Measurements from ENCODE around the gene LDB2.

The LDB2 gene

GRCh38 chr4:16868674-16869073 lies 29.8 kb downstream of the LDB2 start:
- Histone ChIP-seq H3K27ac (ENCODE audit: low read length) (no peak overlapping the region), H3K79me2 (ENCODE audit: low read length) (no peaks in the 10 kb centered on the region), H3F3A (ENCODE audit: insufficient read depth, low read length) (no peaks in the 10 kb centered on the region), H3K4me1 (ENCODE audit: low read length) (no peaks in the 10 kb centered on the region), H3K9ac (ENCODE audit: low read length) (no peak overlapping the region), H3K4me2 (ENCODE audit: low read depth, low read length) (no peak overlapping the region), H2AFZ (ENCODE audit: low read length) (no peak overlapping the region), H3K27me3 (replicated peaks; ENCODE audit: insufficient read depth, low read length) (no peaks in the 10 kb centered on the region), H3K36me3 (replicated peaks; ENCODE audit: insufficient read depth, low read length) (no peaks in the 10 kb centered on the region), H3K4me3 (ENCODE audit: low read length) (no peak overlapping the region), H3K9me3 (replicated peaks; ENCODE audit: insufficient read depth, low read length) (no peaks in the 10 kb centered on the region), H3K9me2 (replicated peaks; ENCODE audit: insufficient read depth, low read length) (no peaks in the 10 kb centered on the region), H4K20me1 (ENCODE audit: insufficient read depth, low read length) (no peaks in the 10 kb centered on the region)
- DNase-seq, result no peak
- TF ChIP-seq CTCF (IDR thresholded peaks at IDR 0.05; ENCODE audit: low read length) (no peak), EZH2 (optimal IDR thresholded peaks at IDR 0.05; ENCODE audit: low read depth, low read length) (no peak), EZH2phosphoT487 (IDR thresholded peaks at IDR 0.05; ENCODE audit: low read length) (no peak)

- Histone ChIP-seq H3K27ac (ENCODE audit: low read length) (no peak overlapping the region), H3F3A (ENCODE audit: insufficient read depth, low read length) (no peaks in the 10 kb centered on the region), H2AFZ (ENCODE audit: low read length) (no peak overlapping the region), H4K20me1 (ENCODE audit: insufficient read depth, low read length) (no peaks in the 10 kb centered on the region), H3K4me3 (ENCODE audit: low read length) (no peak overlapping the region), H3K9me3 (replicated peaks; ENCODE audit: insufficient read depth, low read length) (no peaks in the 10 kb centered on the region), H3K9me2 (replicated peaks; ENCODE audit: insufficient read depth, low read length) (no peaks in the 10 kb centered on the region), H3K9ac (ENCODE audit: low read length) (no peak overlapping the region), H3K27me3 (replicated peaks; ENCODE audit: insufficient read depth, low read length) (no peaks in the 10 kb centered on the region), H3K79me2 (ENCODE audit: low read length) (no peaks in the 10 kb centered on the region), H3K4me1 (ENCODE audit: low read length) (no peaks in the 10 kb centered on the region), H3K4me2 (ENCODE audit: low read depth, low read length) (no peak overlapping the region), H3K36me3 (replicated peaks; ENCODE audit: insufficient read depth, low read length) (no peaks in the 10 kb centered on the region)
- TF ChIP-seq EZH2phosphoT487 (IDR thresholded peaks at IDR 0.05; ENCODE audit: low read length), result no peak
- TF ChIP-seq EZH2 (optimal IDR thresholded peaks at IDR 0.05; ENCODE audit: low read depth, low read length), result no peak
- TF ChIP-seq CTCF (IDR thresholded peaks at IDR 0.05; ENCODE audit: low read length), result no peak
- DNase-seq, result no peak
Observed at GRCh38 chr4:16867827-16868226, 30.6 kb downstream of the LDB2 start.

GRCh38 chr4:16866974-16867373 lies 31.5 kb downstream of the LDB2 start:
- Histone ChIP-seq H3K27me3 (replicated peaks; ENCODE audit: insufficient read depth, low read length) (no peaks in the 10 kb centered on the region), H2AFZ (ENCODE audit: low read length) (no peak overlapping the region), H3K4me2 (ENCODE audit: low read depth, low read length) (no peak overlapping the region), H4K20me1 (ENCODE audit: insufficient read depth, low read length) (no peaks in the 10 kb centered on the region), H3K27ac (ENCODE audit: low read length) (no peak overlapping the region), H3F3A (ENCODE audit: insufficient read depth, low read length) (no peaks in the 10 kb centered on the region), H3K36me3 (replicated peaks; ENCODE audit: insufficient read depth, low read length) (no peaks in the 10 kb centered on the region), H3K4me3 (ENCODE audit: low read length) (no peak overlapping the region), H3K79me2 (ENCODE audit: low read length) (no peaks in the 10 kb centered on the region), H3K9ac (ENCODE audit: low read length) (no peak overlapping the region), H3K4me1 (ENCODE audit: low read length) (no peaks in the 10 kb centered on the region), H3K9me2 (replicated peaks; ENCODE audit: insufficient read depth, low read length) (no peaks in the 10 kb centered on the region), H3K9me3 (replicated peaks; ENCODE audit: insufficient read depth, low read length) (no peaks in the 10 kb centered on the region)
- DNase-seq, result no peak
- TF ChIP-seq CTCF (IDR thresholded peaks at IDR 0.05; ENCODE audit: low read length) (no peak), EZH2 (optimal IDR thresholded peaks at IDR 0.05; ENCODE audit: low read depth, low read length) (no peak), EZH2phosphoT487 (IDR thresholded peaks at IDR 0.05; ENCODE audit: low read length) (no peak)

Data from MM.1S (cell line).